Measurements from ENCODE around the gene SNPH. TPM values are rescaled to one million over a fixed set of nuclear protein-coding genes. Genes with fewer than 3 reads are reported as not detected.
"Not testable (repeated sequence)": the region's sequence is repeated elsewhere in the genome, so short reads cannot be mapped to it uniquely, and the experiment has no call there.

Gene SNPH
- total RNA-seq, 1 donor = 9.4 TPM

DNA sequence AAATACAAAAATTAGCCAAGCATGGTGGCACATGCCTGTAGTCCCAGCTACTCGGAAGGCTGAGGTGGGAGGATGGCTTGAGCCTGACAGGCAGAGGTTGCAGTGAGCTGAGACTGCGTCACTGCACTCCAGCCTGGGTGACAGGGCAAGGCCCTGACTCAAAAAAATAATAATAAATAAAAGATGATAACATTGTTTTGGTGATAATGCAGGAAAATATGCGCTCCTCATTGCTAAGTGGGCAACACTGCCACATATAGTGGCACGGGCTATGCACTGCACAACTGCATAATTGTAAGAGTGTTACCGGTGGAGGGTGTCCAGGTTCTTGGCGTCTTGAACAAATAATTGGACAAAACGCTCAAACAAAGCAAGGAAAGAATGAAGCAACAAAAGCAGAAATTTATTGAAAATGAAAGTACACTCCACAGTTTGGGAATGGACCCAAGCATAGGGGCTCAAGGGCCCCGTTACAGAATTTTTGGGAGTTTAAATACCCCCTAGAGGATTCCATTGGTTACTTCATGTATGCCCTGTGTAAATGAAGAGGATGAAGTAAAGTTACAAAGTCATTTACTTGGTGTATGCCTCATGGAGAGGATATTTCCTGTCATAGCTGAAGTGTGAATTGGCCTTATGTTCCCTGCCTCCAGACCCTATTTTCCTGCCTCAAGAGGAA, 77.5 kb downstream of the SNPH start:
- peak; percentile 25 for TF ChIP-seq CTCF (IDR thresholded peaks at IDR 0.05; ENCODE audit: extremely low read depth, low read depth, low read length)
- Histone ChIP-seq H3K4me1 (ENCODE audit: insufficient read depth, low read length) (peaks cover 28% of the 10 kb centered on the region), H3K4me2 (ENCODE audit: insufficient read depth, low read length) (peak overlapping the region; percentile 73), H3K27ac (ENCODE audit: low read depth, low read length) (peak overlapping the region; percentile 57), H3K4me3 (ENCODE audit: insufficient read depth, low read length) (peak overlapping the region; percentile 47), H3K79me2 (ENCODE audit: insufficient read depth, low read length) (peaks cover 11% of the 10 kb centered on the region)
- H4K20me1 ChIP-seq (ENCODE audit: insufficient read depth, low read length); H3K27me3 ChIP-seq (ENCODE audit: insufficient read depth, low read length); H2AFZ ChIP-seq (ENCODE audit: low read length); DNase-seq (ENCODE audit: insufficient read length, low spot score, missing footprints); H3K36me3 ChIP-seq (ENCODE audit: insufficient read depth, low read length); H3K9me3 ChIP-seq (ENCODE audit: low read depth, low read length): not testable (repeated sequence)

DNA sequence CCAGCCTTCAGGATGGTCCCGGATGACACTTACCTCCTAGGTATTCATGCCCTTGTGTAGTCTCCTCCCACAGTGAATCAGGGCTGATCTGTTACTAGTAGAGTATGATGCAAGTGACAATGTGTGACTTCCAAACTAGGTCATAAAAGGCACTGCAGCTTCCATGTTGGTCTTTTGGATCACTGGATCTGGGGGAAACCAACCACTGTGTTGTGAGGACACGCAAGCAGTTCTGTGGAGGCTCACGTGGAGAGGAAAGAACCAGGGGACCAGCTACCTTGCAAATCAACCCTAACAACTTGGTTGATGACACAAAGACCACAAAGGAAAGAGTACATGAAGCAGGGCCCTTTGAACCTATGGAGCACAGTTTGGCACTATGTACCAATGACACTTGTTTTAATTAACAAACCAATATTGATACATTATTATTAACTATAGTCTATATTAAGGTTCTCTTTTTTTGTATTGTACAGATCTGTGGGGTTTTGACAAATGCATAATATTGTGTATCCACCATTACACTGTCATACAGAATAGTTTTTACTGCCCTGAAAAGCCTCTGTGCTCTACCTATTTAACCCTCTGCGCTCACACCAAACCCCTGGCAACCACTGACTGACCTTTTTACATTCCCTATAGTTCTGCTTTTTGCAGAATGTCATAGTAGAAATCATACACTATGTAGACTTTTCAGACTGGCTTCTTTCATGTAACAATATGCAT, 79.1 kb downstream of the SNPH start:
- Histone ChIP-seq H3K4me2 (ENCODE audit: insufficient read depth, low read length) (no peak overlapping the region), H4K20me1 (ENCODE audit: insufficient read depth, low read length) (no peaks in the 10 kb centered on the region), H3K4me1 (ENCODE audit: insufficient read depth, low read length) (peaks cover 28% of the 10 kb centered on the region), H2AFZ (ENCODE audit: low read length) (no peak overlapping the region), H3K36me3 (ENCODE audit: insufficient read depth, low read length) (peaks cover 2% of the 10 kb centered on the region), H3K9me3 (ENCODE audit: low read depth, low read length) (no peaks in the 10 kb centered on the region), H3K27ac (ENCODE audit: low read depth, low read length) (no peak overlapping the region), H3K27me3 (ENCODE audit: insufficient read depth, low read length) (no peaks in the 10 kb centered on the region), H3K4me3 (ENCODE audit: insufficient read depth, low read length) (no peak overlapping the region), H3K79me2 (ENCODE audit: insufficient read depth, low read length) (peaks cover 20% of the 10 kb centered on the region)
- no peak for TF ChIP-seq CTCF (IDR thresholded peaks at IDR 0.05; ENCODE audit: extremely low read depth, low read depth, low read length)
- no peak for DNase-seq (ENCODE audit: insufficient read length, low spot score, missing footprints)

- H3K36me3 ChIP-seq (ENCODE audit: insufficient read depth, low read length) = peaks cover 2% of the 10 kb centered on the region
- H3K27me3 ChIP-seq (ENCODE audit: insufficient read depth, low read length) = no peaks in the 10 kb centered on the region
- peaks cover 23% of the 10 kb centered on the region for H3K79me2 ChIP-seq (ENCODE audit: insufficient read depth, low read length)
- no peak overlapping the region for H2AFZ ChIP-seq (ENCODE audit: low read length)
- no peak for TF ChIP-seq CTCF (IDR thresholded peaks at IDR 0.05; ENCODE audit: extremely low read depth, low read depth, low read length)
- no peak overlapping the region for H3K4me3 ChIP-seq (ENCODE audit: insufficient read depth, low read length)
- H3K27ac ChIP-seq (ENCODE audit: low read depth, low read length) = no peak overlapping the region
- H3K4me2 ChIP-seq (ENCODE audit: insufficient read depth, low read length) = no peak overlapping the region
- H4K20me1 ChIP-seq (ENCODE audit: insufficient read depth, low read length) = no peaks in the 10 kb centered on the region
- peaks cover 28% of the 10 kb centered on the region for H3K4me1 ChIP-seq (ENCODE audit: insufficient read depth, low read length)
- no peaks in the 10 kb centered on the region for H3K9me3 ChIP-seq (ENCODE audit: low read depth, low read length)
- DNase-seq (ENCODE audit: insufficient read length, low spot score, missing footprints) = no peak
These were observed 79.6 kb downstream of the SNPH start for GRCh38 chr20:1345756-1346093.

DNA sequence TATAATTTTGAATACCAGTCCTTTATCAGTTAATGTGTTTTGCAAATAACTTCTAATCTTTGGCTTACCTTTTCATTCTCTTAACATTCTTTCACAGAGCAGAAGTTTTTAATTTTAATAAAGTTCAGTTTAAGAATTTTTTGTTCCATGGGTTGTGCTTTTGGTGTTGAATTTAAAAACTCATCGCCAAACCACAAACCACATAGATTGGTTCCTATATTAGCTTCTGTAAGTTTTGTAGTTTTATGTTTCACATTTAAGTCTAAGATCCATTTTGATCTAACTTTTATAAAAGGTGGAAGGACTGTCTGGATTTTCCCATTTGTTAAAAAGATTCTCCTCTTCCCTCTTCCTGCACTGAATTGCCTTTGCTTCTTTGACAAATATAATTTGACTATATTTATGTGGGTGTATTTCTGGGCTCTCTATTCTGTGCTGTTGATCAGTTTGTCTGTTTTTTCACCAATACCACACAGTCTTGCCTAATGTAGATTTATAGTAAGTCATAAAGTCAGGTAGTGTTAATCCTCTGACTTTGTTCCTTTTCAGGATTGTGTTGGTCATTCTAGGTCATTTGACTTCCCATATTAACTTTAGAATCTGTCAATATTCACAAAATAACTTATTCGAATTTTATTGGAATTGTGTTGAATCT, 80.3 kb downstream of the SNPH start:
- Histone ChIP-seq H3K36me3 (ENCODE audit: insufficient read depth, low read length) (peaks cover 2% of the 10 kb centered on the region), H2AFZ (ENCODE audit: low read length) (no peak overlapping the region), H3K79me2 (ENCODE audit: insufficient read depth, low read length) (peaks cover 23% of the 10 kb centered on the region), H3K4me3 (ENCODE audit: insufficient read depth, low read length) (no peak overlapping the region), H4K20me1 (ENCODE audit: insufficient read depth, low read length) (no peaks in the 10 kb centered on the region), H3K27me3 (ENCODE audit: insufficient read depth, low read length) (no peaks in the 10 kb centered on the region), H3K4me1 (ENCODE audit: insufficient read depth, low read length) (peaks cover 27% of the 10 kb centered on the region), H3K27ac (ENCODE audit: low read depth, low read length) (no peak overlapping the region), H3K4me2 (ENCODE audit: insufficient read depth, low read length) (no peak overlapping the region), H3K9me3 (ENCODE audit: low read depth, low read length) (no peaks in the 10 kb centered on the region)
- TF ChIP-seq CTCF (IDR thresholded peaks at IDR 0.05; ENCODE audit: extremely low read depth, low read depth, low read length) = no peak
- DNase-seq (ENCODE audit: insufficient read length, low spot score, missing footprints) = no peak

Measured in osteoblast (primary cell).